CD4-positive, alpha-beta memory T cell (primary cell): ENCODE data around the gene UBE4A. TPM values are rescaled to one million over a fixed set of nuclear protein-coding genes. Genes with fewer than 3 reads are reported as not detected.

Experiments used
- CTCF ChIA-PET: fragments of 350-600 bp; sonication (Branson Sonifier 250); formaldehyde crosslinking; loops from one replicate; lab custom pipeline; 2021; ENCODE audit warnings: inconsistent platforms; ENCODE audit not compliant: partially characterized antibody; lab: Charles Lee
- POLR2A ChIA-PET: fragments of 350-600 bp; sonication (Branson Sonifier 250); formaldehyde crosslinking; loops from one replicate; lab custom pipeline; 2021; ENCODE audit not compliant: partially characterized antibody; lab: Charles Lee
- DNase-seq, 5 donors: peaks; one replicate each; pipeline versions ENCODE4 v3.0.0 to v3.0.0-alpha.2; 2020 to 2022; ENCODE audit warnings: mixed read lengths in 1 of 5
- H3K27ac ChIP-seq: one replicate; pipeline ENCODE4 v1.7.0; 2013; ENCODE audit warnings: low read depth, low read length
- H3K27me3 ChIP-seq: 2 replicates; pipeline ENCODE4 v1.7.0; 2013; ENCODE audit warnings: mild to moderate bottlenecking, low read length, moderate library complexity; ENCODE audit not compliant: insufficient read depth
- H3K36me3 ChIP-seq: 2 replicates; pipeline ENCODE4 v1.7.0; 2013; ENCODE audit warnings: mild to moderate bottlenecking, low read length, moderate library complexity; ENCODE audit not compliant: insufficient read depth
- H3K4me1 ChIP-seq: 2 replicates; pipeline ENCODE4 v1.7.0; 2013; ENCODE audit warnings: mild to moderate bottlenecking, low read length, moderate library complexity; ENCODE audit not compliant: insufficient read depth
- H3K4me3 ChIP-seq, 2 donors: one replicate each; pipeline ENCODE4 v1.7.0; 2013; ENCODE audit warnings: low read length in 2 of 2, mild to moderate bottlenecking in 1 of 2
- H3K9me3 ChIP-seq, 2 donors: one replicate each; pipeline ENCODE4 v1.7.0; 2013; ENCODE audit warnings: low read length in 2 of 2, control low read depth in 1 of 2; ENCODE audit not compliant: control insufficient read depth in 1 of 2
- H3K27ac Mint-ChIP-seq, 7 donors: one replicate each; pipeline ENCODE4 v1.8.0; 2020 to 2021; ENCODE audit warnings: mixed read lengths in 7 of 7, mild to moderate bottlenecking in 6 of 7, inconsistent platforms in 3 of 7, moderate library complexity in 3 of 7
- H3K27me3 Mint-ChIP-seq, 2 donors: one replicate each; pipeline ENCODE4 v1.8.0; 2020 to 2021; ENCODE audit warnings: mixed read lengths in 2 of 2
- H3K36me3 Mint-ChIP-seq, 2 donors: one replicate each; pipeline ENCODE4 v1.8.0; 2020 to 2021; ENCODE audit warnings: mixed read lengths in 2 of 2, inconsistent platforms in 1 of 2, mild to moderate bottlenecking in 1 of 2
- H3K4me1 Mint-ChIP-seq, 4 donors: one replicate each; pipeline ENCODE4 v1.8.0; 2020 to 2021; ENCODE audit warnings: mixed read lengths in 4 of 4, mild to moderate bottlenecking in 1 of 4
- H3K4me3 Mint-ChIP-seq, 8 donors: one replicate each; pipeline ENCODE4 v1.8.0; 2020 to 2021; ENCODE audit warnings: mixed read lengths in 8 of 8, mild to moderate bottlenecking in 7 of 8, moderate library complexity in 6 of 8, inconsistent platforms in 3 of 8
- H3K9me3 Mint-ChIP-seq, 8 donors: one replicate each; pipeline ENCODE4 v1.8.0; 2020 to 2021; ENCODE audit warnings: mixed read lengths in 8 of 8, mild to moderate bottlenecking in 5 of 8, inconsistent platforms in 3 of 8, moderate library complexity in 1 of 8
- intact Hi-C: fragments of 100-400 bp; cut with micrococcal nuclease; formaldehyde crosslinking; loops from one replicate; pipeline ENCODE4 v1.15.1; 2023
- polyA plus RNA-seq, 2 donors: library from polyadenylated mRNA; unstranded; fragments of 300-500 nt; fragmentation: Illumina TruSeq; gene quantifications; one replicate each; pipeline ENCODE4 v1.2.3, GENCODE V29; 2021
- total RNA-seq, 2 experiments: library from RNA; stranded (reverse); gene quantifications; one replicate each; pipeline ENCODE4 v1.2.3, GENCODE V29; 2021

The UBE4A gene
- total and polyA plus RNA-seq, 4 experiments from 2014 or later = 16.9 to 52.2 (median 37.9) TPM

- peak overlapping the region; percentile 93 to 99 (median 97) for H3K27ac Mint-ChIP-seq
- Histone ChIP-seq H3K27ac (peak overlapping the region; percentile 92), H3K9me3 (no peaks in the 10 kb centered on the region), H3K4me1 (peaks cover 17% of the 10 kb centered on the region), H3K4me3 (peak overlapping the region; percentile 82 to 92), H3K27me3 (no peaks in the 10 kb centered on the region), H3K36me3 (no peaks in the 10 kb centered on the region)
- H3K4me3 Mint-ChIP-seq = peak overlapping the region; percentile 87 to 99 (median 94)
- peak in 4 of 5 donors; percentile 1 to 77 (median 35) for DNase-seq
- H3K9me3 Mint-ChIP-seq = peaks cover 0 to 3% (median 0%) of the 10 kb centered on the region in 8 donors
- ChIA-PET POLR2A (interaction anchor here (0.6 to 6.8 kb wide), 31 partner anchors 9 to 478 kb away, joined by 3 to 163 read pairs (median 5); partner anchors contain the start of genes ARCN1, ATP5MG, CD3D and DDX6), CTCF (interaction anchor here (0.9 to 1.8 kb wide), 5 partner anchors 10 to 55 kb away, joined by 3 to 5 read pairs (median 4); no protein-coding TSS in a partner anchor)
- H3K4me1 Mint-ChIP-seq = peaks cover 14 to 52% (median 20%) of the 10 kb centered on the region in 4 donors
- peaks cover 1 to 7% of the 10 kb centered on the region in 2 donors for H3K27me3 Mint-ChIP-seq
- intact Hi-C loops = loop anchor here (5.0 kb wide), 3 partner anchors 127 to 583 kb away; partner anchors contain the start of genes ARCN1, RPS25 and TRAPPC4
- H3K36me3 Mint-ChIP-seq = peaks cover 0 to 37% of the 10 kb centered on the region in 2 donors
These were observed 75.3 kb downstream of the UBE4A start for GRCh38 chr11:118434553-118435289.

GRCh38 chr11:118435290-118435892, 76.0 kb downstream of the UBE4A start:
- ChIA-PET POLR2A (interaction anchor here (0.6 to 6.8 kb wide), 40 partner anchors 8 to 1257 kb away, joined by 3 to 163 read pairs (median 5); partner anchors contain the start of genes ARCN1, ATP5MG, CD3D and DDX6), CTCF (interaction anchor here (0.6 to 1.8 kb wide), 8 partner anchors 10 to 237 kb away, joined by 3 to 5 read pairs (median 3); no protein-coding TSS in a partner anchor)
- peak overlapping the region; percentile 92 for H3K27ac ChIP-seq
- H3K9me3 Mint-ChIP-seq = peaks cover 0 to 3% (median 0%) of the 10 kb centered on the region in 8 donors
- peaks cover 1 to 7% of the 10 kb centered on the region in 2 donors for H3K27me3 Mint-ChIP-seq
- DNase-seq = peak in 1 of 5 donors; percentile 77
- H3K9me3 ChIP-seq = no peaks in the 10 kb centered on the region
- intact Hi-C loops = loop anchor here (5.0 kb wide), 3 partner anchors 128 to 582 kb away; partner anchors contain the start of genes ARCN1, RPS25 and TRAPPC4
- H3K4me1 Mint-ChIP-seq = peaks cover 21 to 59% (median 27%) of the 10 kb centered on the region in 4 donors
- H3K4me3 Mint-ChIP-seq = peak overlapping the region; percentile 87 to 99 (median 94)
- peaks cover 0 to 44% of the 10 kb centered on the region in 2 donors for H3K36me3 Mint-ChIP-seq
- H3K27ac Mint-ChIP-seq = peak overlapping the region; percentile 93 to 99 (median 97)
- no peaks in the 10 kb centered on the region for H3K36me3 ChIP-seq
- no peaks in the 10 kb centered on the region for H3K27me3 ChIP-seq
- H3K4me1 ChIP-seq = peaks cover 24% of the 10 kb centered on the region
- peak overlapping the region; percentile 82 to 92 for H3K4me3 ChIP-seq

- peak; percentile 89 to 99 (median 95) for DNase-seq
- H3K4me1 ChIP-seq = peaks cover 31% of the 10 kb centered on the region
- peak within 1 kb of the TSS; percentile 92 for H3K27ac ChIP-seq
- peaks cover 1 to 7% of the 10 kb centered on the region in 2 donors for H3K27me3 Mint-ChIP-seq
- ChIA-PET CTCF (interaction anchor here (0.6 to 1.8 kb wide), 8 partner anchors 9 to 238 kb away, joined by 3 to 5 read pairs (median 3); no protein-coding TSS in a partner anchor), POLR2A (interaction anchor here (0.5 to 6.8 kb wide), 52 partner anchors 9 to 1258 kb away, joined by 3 to 163 read pairs (median 5); partner anchors contain the start of genes ARCN1, ATP5MG, CD3D and CEP164)
- no peaks in the 10 kb centered on the region for H3K9me3 ChIP-seq
- peak within 1 kb of the TSS; percentile 94 to 99 (median 97) for H3K27ac Mint-ChIP-seq
- H3K36me3 ChIP-seq = no peaks in the 10 kb centered on the region
- H3K4me1 Mint-ChIP-seq = peaks cover 26 to 65% (median 32%) of the 10 kb centered on the region in 4 donors
- H3K36me3 Mint-ChIP-seq = peaks cover 0 to 49% of the 10 kb centered on the region in 2 donors
- no peaks in the 10 kb centered on the region for H3K27me3 ChIP-seq
- peak within 1 kb of the TSS; percentile 88 to 99 (median 94) for H3K4me3 Mint-ChIP-seq
- H3K4me3 ChIP-seq = peak within 1 kb of the TSS; percentile 90 to 92
- intact Hi-C loops = loop anchor here (1.0 to 5.0 kb wide), 5 partner anchors 35 to 581 kb away; partner anchors contain the start of genes ARCN1, ATP5MG, RPS25 and TRAPPC4
- H3K9me3 Mint-ChIP-seq = peaks cover 0 to 3% (median 0%) of the 10 kb centered on the region in 8 donors
These were observed 76.7 kb downstream of the UBE4A start, which contains the start of gene KMT2A for GRCh38 chr11:118435893-118436624. TSS of gene KMT2A (plus strand) at chr11:118436492. CDS start at chr11:118436513, 21 bp downstream.

- intact Hi-C loops = loop anchor here (1.0 to 5.0 kb wide), 5 partner anchors 35 to 581 kb away; partner anchors contain the start of genes ARCN1, ATP5MG, RPS25 and TRAPPC4
- Mint-ChIP-seq H3K27ac (peak overlapping the region; percentile 94 to 98 (median 97)), H3K27me3 (peaks cover 1 to 7% of the 10 kb centered on the region in 2 donors), H3K36me3 (peaks cover 0 to 55% of the 10 kb centered on the region in 2 donors), H3K9me3 (peaks cover 0 to 3% (median 0%) of the 10 kb centered on the region in 8 donors), H3K4me1 (peaks cover 32 to 72% (median 38%) of the 10 kb centered on the region in 4 donors), H3K4me3 (peak overlapping the region; percentile 88 to 98 (median 93))
- Histone ChIP-seq H3K4me3 (peak overlapping the region; percentile 67 to 90), H3K27me3 (no peaks in the 10 kb centered on the region), H3K9me3 (no peaks in the 10 kb centered on the region), H3K27ac (peak overlapping the region; percentile 92), H3K4me1 (peaks cover 37% of the 10 kb centered on the region), H3K36me3 (no peaks in the 10 kb centered on the region)
- peak in 1 of 5 donors; percentile 76 for DNase-seq
- POLR2A ChIA-PET = interaction anchor here (0.6 to 6.8 kb wide), 35 partner anchors 8 to 1258 kb away, joined by 3 to 163 read pairs (median 5); partner anchors contain the start of genes ARCN1, ATP5MG, CD3D and CEP164
- CTCF ChIA-PET = interaction anchor here (0.8 kb wide), 1 partner anchor 57 kb away, joined by 3 read pairs; no protein-coding TSS in a partner anchor
These were observed 77.3 kb downstream of the UBE4A start for GRCh38 chr11:118436639-118437207.

- Mint-ChIP-seq H3K36me3 (peaks cover 0 to 61% of the 10 kb centered on the region in 2 donors), H3K9me3 (peaks cover 0 to 3% (median 0%) of the 10 kb centered on the region in 8 donors), H3K4me1 (peaks cover 38 to 79% (median 45%) of the 10 kb centered on the region in 4 donors), H3K27me3 (peaks cover 1 to 7% of the 10 kb centered on the region in 2 donors), H3K4me3 (peak overlapping the region; percentile 88 to 98 (median 93)), H3K27ac (peak overlapping the region; percentile 94 to 98 (median 97))
- Histone ChIP-seq H3K9me3 (no peaks in the 10 kb centered on the region), H3K27me3 (no peaks in the 10 kb centered on the region), H3K4me3 (peak overlapping the region; percentile 67 to 90), H3K36me3 (no peaks in the 10 kb centered on the region), H3K4me1 (peaks cover 45% of the 10 kb centered on the region), H3K27ac (peak overlapping the region; percentile 92)
- DNase-seq = peak; percentile 38 to 80 (median 40)
- intact Hi-C loops = loop anchor here (1.0 to 5.0 kb wide), 5 partner anchors 9 to 580 kb away; partner anchors contain the start of genes ARCN1, RPS25 and TRAPPC4
- ChIA-PET CTCF (no interaction called here), POLR2A (interaction anchor here (0.6 to 6.8 kb wide), 8 partner anchors 29 to 218 kb away, joined by 3 to 163 read pairs (median 6); partner anchors contain the start of genes ARCN1, ATP5MG, MPZL3 and UBE4A)
These were observed 78.1 kb downstream of the UBE4A start for GRCh38 chr11:118437208-118438125.
